Measurements from ENCODE around the gene MACROH2A2.
"Not testable (repeated sequence)": the region's sequence is repeated elsewhere in the genome, so short reads cannot be mapped to it uniquely, and the experiment has no call there.

Gene MACROH2A2

GRCh38 chr10:70159366-70159765 lies 106.7 kb downstream of the MACROH2A2 start:
- H3K4me3 ChIP-seq (ENCODE audit: low read depth, low read length); H3K27me3 ChIP-seq (ENCODE audit: control insufficient read depth, insufficient read depth, low read length); H3K9ac ChIP-seq (ENCODE audit: low read depth, low read length); H3K27ac ChIP-seq (ENCODE audit: low read depth, low read length); H3K9me3 ChIP-seq (ENCODE audit: control insufficient read depth, insufficient read depth, low read length): not testable (repeated sequence)
- peaks cover 78% of the 10 kb centered on the region for H3K36me3 ChIP-seq (ENCODE audit: control insufficient read depth, insufficient read depth, low read length)
- H3K4me1 ChIP-seq (ENCODE audit: control insufficient read depth, insufficient read depth, low read length) = peaks cover 15% of the 10 kb centered on the region

- H3K4me3 ChIP-seq (ENCODE audit: low read depth, low read length) = no peak overlapping the region
- no peak overlapping the region for H3K27ac ChIP-seq (ENCODE audit: low read depth, low read length)
- peaks cover 75% of the 10 kb centered on the region for H3K36me3 ChIP-seq (ENCODE audit: control insufficient read depth, insufficient read depth, low read length)
- no peaks in the 10 kb centered on the region for H3K9me3 ChIP-seq (ENCODE audit: control insufficient read depth, insufficient read depth, low read length)
- peaks cover 9% of the 10 kb centered on the region for H3K4me1 ChIP-seq (ENCODE audit: control insufficient read depth, insufficient read depth, low read length)
- no peak overlapping the region for H3K9ac ChIP-seq (ENCODE audit: low read depth, low read length)
- no peaks in the 10 kb centered on the region for H3K27me3 ChIP-seq (ENCODE audit: control insufficient read depth, insufficient read depth, low read length)
Measured at GRCh38 chr10:70160798-70161197, 108.2 kb downstream of the MACROH2A2 start.
